Activated T-cell treated with anti-CD3 and anti-CD28 coated beads, Interleukin-2, amount 50 U/mL, for 4 hours (primary cell): ENCODE results near the gene OR14I1. TPM values are rescaled to one million over a fixed set of nuclear protein-coding genes. Genes with fewer than 3 reads are reported as not detected.

Source experiments
- ATAC-seq, 2 donors: fragments of 200-7000 bp; cut with Tn5 transposase; one replicate each; pipeline ENCODE4 v1.10.0; 2021
- DNase-seq: peaks from one replicate; pipeline ENCODE4 v3.0.0-alpha.2; 2020
- H3K27me3 Mint-ChIP-seq: one replicate; pipeline ENCODE4 v1.8.0; 2021; ENCODE audit warnings: low read depth, mixed read lengths
- H3K36me3 Mint-ChIP-seq: one replicate; pipeline ENCODE4 v1.8.0; 2022; ENCODE audit warnings: mixed read lengths; ENCODE audit not compliant: insufficient read depth
- H3K4me1 Mint-ChIP-seq: one replicate; pipeline ENCODE4 v1.8.0; 2021; ENCODE audit warnings: low read depth, mixed read lengths
- H3K4me3 Mint-ChIP-seq: one replicate; pipeline ENCODE4 v1.8.0; 2021; ENCODE audit warnings: mild to moderate bottlenecking, moderate library complexity, mixed read lengths
- H3K9me3 Mint-ChIP-seq: one replicate; pipeline ENCODE4 v1.8.0; 2021; ENCODE audit warnings: mixed read lengths
- total RNA-seq, 3 donors: library from RNA; stranded (reverse); gene quantifications; one replicate each; pipeline ENCODE4 v1.2.1, GENCODE V29; 2021

Gene OR14I1
- not detected for total RNA-seq

DNA sequence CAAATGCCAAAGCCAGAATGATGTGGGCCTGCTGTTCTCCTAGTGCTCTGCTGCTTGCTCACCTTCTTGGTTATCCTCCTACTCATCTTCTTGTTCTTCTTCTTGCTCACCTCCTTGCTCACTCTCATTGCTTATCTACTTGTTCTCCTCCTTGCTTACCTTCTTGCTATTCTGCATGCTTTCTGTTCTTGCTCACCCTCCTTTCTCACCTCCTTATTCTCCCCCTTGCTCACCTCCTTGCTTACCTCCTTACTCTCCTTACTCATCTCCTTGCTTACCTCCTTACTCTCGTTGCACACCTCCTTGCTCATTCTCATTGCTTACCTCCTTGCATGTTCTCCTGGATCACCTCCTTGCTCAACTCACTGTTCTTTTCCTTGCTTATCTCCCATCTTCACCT lies at the start of gene OR14I1:
Gene OR14I1 (minus strand): TSS at position 53 of the 400 bp plus-strand sequence.
- Mint-ChIP-seq H3K9me3 (no peaks in the 10 kb centered on the region), H3K27me3 (peaks cover 13% of the 10 kb centered on the region), H3K4me1 (no peaks in the 10 kb centered on the region), H3K4me3 (no peak within 1 kb of the TSS), H3K36me3 (no peaks in the 10 kb centered on the region)
- DNase-seq, result no peak
- ATAC-seq, result no peak

DNA sequence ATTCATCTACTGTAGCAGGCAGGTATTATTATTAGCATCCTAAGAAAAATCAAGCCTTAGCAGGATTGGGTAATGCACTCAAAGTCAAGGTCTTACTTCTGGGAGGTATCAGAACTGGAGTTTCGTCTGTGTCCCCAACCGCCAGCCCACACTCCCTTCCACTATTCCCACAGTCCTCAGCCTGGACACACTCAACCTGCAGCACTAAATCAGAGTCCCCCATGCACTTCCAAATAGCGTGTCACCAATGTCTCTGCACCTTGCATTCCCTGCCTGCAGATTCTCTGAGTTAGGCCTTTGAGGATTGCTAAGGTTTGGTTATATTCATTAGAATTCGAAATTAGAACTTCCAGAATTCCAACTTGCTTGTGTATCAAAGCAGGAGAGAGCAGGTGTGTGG lies 49.1 kb upstream of the OR14I1 start:
- Mint-ChIP-seq H3K27me3 (no peaks in the 10 kb centered on the region), H3K4me1 (peaks cover 14% of the 10 kb centered on the region), H3K4me3 (no peak overlapping the region), H3K36me3 (no peaks in the 10 kb centered on the region), H3K9me3 (no peaks in the 10 kb centered on the region)
- ATAC-seq (no peak), DNase-seq (no peak)

DNA sequence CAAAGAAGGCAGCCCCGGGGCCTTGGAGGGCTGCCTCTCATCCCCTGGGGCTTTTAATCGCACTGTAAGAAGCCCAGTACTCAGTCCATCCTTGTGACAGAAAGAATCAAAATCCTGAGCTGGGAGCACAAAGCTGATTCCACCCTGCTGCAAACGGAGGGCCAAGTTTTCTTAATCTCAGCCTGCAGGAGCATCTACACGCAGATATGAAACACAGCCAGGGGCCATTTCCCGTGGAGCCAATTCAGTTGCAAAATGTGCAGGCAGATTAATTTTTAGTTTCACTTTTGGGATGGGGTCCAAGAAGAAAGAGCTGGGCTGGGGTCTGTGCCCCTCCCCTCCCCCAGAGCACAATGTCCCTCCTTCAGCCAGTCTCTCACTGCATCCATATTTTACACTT lies 48.6 kb upstream of the OR14I1 start:
- H3K9me3 Mint-ChIP-seq, result no peaks in the 10 kb centered on the region
- H3K27me3 Mint-ChIP-seq, result no peaks in the 10 kb centered on the region
- ATAC-seq (no peak), DNase-seq (no peak)
- peaks cover 14% of the 10 kb centered on the region for H3K4me1 Mint-ChIP-seq
- H3K4me3 Mint-ChIP-seq, result no peak overlapping the region
- H3K36me3 Mint-ChIP-seq, result no peaks in the 10 kb centered on the region

DNA sequence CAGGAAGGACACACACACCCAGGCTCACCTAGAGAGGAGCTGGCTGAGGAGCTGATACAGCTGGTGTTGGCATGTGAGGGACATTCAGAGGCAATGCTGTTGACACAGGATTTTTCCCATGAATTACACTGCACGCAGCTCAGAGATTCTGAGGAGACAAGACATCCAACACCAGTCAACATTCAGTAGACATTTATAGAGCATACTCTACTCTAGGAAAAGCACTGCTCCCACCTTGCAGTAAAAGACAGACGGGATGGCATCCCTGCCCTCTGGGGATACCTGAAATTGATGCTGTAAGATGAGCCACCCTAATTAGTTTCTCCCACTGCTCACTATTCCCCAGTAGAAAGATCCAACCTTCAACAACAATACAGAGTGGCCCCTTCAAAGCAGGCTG lies 47.9 kb upstream of the OR14I1 start:
- Mint-ChIP-seq H3K4me1 (peaks cover 14% of the 10 kb centered on the region), H3K9me3 (no peaks in the 10 kb centered on the region), H3K27me3 (no peaks in the 10 kb centered on the region), H3K36me3 (no peaks in the 10 kb centered on the region), H3K4me3 (no peak overlapping the region)
- no peak for DNase-seq
- ATAC-seq, result no peak

DNA sequence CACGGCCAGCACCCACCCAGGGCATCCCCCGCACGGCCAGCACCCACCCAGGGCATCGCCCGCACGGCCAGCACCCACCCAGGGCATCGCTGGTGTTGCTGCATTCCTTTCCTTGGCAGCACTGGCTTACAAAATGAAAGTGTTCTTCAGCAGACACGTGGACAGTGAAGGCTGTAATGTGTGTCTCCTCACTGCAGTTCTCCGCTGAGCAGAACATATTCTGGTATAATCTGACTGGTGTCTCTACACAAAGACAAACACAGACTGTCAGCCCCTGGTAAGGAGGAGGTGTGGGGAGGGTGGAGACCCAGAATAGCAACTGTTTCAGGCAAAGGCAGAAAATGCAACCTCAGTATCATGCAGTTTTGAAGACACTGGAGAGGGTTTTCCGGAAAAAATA lies 45.6 kb upstream of the OR14I1 start:
- Mint-ChIP-seq H3K4me1 (peaks cover 14% of the 10 kb centered on the region), H3K27me3 (no peaks in the 10 kb centered on the region), H3K9me3 (no peaks in the 10 kb centered on the region), H3K4me3 (no peak overlapping the region), H3K36me3 (no peaks in the 10 kb centered on the region)
- no peak for ATAC-seq
- no peak for DNase-seq

- Mint-ChIP-seq H3K27me3 (peaks cover 14% of the 10 kb centered on the region), H3K36me3 (no peaks in the 10 kb centered on the region), H3K9me3 (no peaks in the 10 kb centered on the region), H3K4me3 (no peak overlapping the region), H3K4me1 (no peaks in the 10 kb centered on the region)
- DNase-seq (no peak), ATAC-seq (no peak)
Measured at GRCh38 chr1:248740876-248741275, 38.3 kb upstream of the OR14I1 start.

- no peaks in the 10 kb centered on the region for H3K4me1 Mint-ChIP-seq
- ATAC-seq (no peak), DNase-seq (no peak)
- H3K27me3 Mint-ChIP-seq, result peaks cover 16% of the 10 kb centered on the region
- no peaks in the 10 kb centered on the region for H3K36me3 Mint-ChIP-seq
- peaks cover 3% of the 10 kb centered on the region for H3K9me3 Mint-ChIP-seq
- H3K4me3 Mint-ChIP-seq, result no peak overlapping the region
Measured at GRCh38 chr1:248739572-248740205, 37.1 kb upstream of the OR14I1 start.

- peaks cover 19% of the 10 kb centered on the region for H3K27me3 Mint-ChIP-seq
- H3K9me3 Mint-ChIP-seq, result peaks cover 3% of the 10 kb centered on the region
- H3K4me3 Mint-ChIP-seq, result no peak overlapping the region
- H3K36me3 Mint-ChIP-seq, result no peaks in the 10 kb centered on the region
- DNase-seq (no peak), ATAC-seq (no peak)
- no peaks in the 10 kb centered on the region for H3K4me1 Mint-ChIP-seq
Measured at GRCh38 chr1:248737457-248737856, 34.9 kb upstream of the OR14I1 start.

DNA sequence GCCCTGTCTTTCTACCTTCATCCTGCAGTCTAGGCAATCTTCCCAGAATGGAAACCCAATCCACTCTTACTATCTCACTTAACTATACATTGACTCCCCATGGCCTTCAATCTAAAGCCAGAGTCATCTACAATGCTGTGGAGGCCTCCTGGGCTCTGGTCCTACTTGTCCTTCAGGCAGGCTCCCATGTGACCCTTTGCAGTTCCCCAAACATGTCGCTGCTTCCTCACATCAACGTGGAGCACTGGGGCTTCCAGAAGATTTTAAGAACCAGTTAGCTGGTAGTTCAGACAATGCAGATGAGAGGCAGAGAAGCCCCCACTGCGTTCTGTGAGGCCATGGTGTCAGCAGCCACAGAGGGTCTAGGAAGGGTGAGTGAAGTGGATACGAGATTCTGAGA lies 34.4 kb upstream of the OR14I1 start:
- peaks cover 3% of the 10 kb centered on the region for H3K9me3 Mint-ChIP-seq
- H3K27me3 Mint-ChIP-seq, result peaks cover 18% of the 10 kb centered on the region
- no peak for ATAC-seq
- H3K4me1 Mint-ChIP-seq, result no peaks in the 10 kb centered on the region
- no peak for DNase-seq
- H3K36me3 Mint-ChIP-seq, result no peaks in the 10 kb centered on the region
- H3K4me3 Mint-ChIP-seq, result no peak overlapping the region

GRCh38 chr1:248733566-248733965 lies 31.0 kb upstream of the OR14I1 start:
- H3K4me1 Mint-ChIP-seq, result no peaks in the 10 kb centered on the region
- H3K36me3 Mint-ChIP-seq, result no peaks in the 10 kb centered on the region
- no peak overlapping the region for H3K4me3 Mint-ChIP-seq
- H3K9me3 Mint-ChIP-seq, result peaks cover 3% of the 10 kb centered on the region
- DNase-seq (no peak), ATAC-seq (no peak)
- H3K27me3 Mint-ChIP-seq, result peaks cover 12% of the 10 kb centered on the region

DNA sequence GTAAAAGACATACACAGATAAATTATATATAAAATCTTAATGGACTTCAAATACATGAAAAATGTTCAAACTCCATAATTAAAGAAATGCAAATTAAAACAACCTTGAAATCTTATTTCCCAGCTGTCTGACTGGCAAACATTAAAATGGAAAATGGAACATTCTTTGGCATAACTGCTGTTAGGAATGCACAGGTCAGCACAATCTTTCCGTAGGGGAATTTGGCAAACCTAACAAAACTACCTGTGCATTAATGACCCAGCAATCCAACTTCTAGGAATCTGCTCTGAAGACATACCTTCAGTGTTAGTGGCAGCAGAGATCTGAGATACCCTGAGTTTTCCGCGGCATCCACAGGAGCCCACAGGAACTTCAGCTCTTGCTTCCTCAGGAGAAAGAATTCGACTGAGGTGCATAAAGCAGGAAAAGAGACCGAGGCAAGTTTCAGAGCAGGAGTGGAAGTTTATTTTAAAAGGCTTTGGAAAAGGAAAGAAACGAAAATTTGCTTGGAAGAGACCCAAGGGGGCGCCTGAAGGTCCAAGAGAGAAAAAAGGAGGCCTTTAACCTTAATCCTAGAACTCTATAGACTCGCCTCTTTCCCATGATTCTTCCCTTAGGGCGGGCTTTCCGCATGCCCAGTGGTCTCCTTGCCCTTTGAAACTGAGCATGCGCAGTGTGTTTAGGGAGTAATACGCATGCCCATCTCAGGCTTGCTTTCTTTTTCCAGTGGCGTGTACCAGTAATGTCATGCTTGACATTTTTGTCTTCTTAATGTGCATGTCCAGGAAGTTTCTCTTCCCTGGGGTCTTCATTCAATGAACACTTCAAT lies 28.2 kb upstream of the OR14I1 start:
- DNase-seq (no peak), ATAC-seq (no peak)
- no peak overlapping the region for H3K4me3 Mint-ChIP-seq
- peaks cover 3% of the 10 kb centered on the region for H3K9me3 Mint-ChIP-seq
- no peaks in the 10 kb centered on the region for H3K4me1 Mint-ChIP-seq
- H3K27me3 Mint-ChIP-seq, result peaks cover 5% of the 10 kb centered on the region
- no peaks in the 10 kb centered on the region for H3K36me3 Mint-ChIP-seq

- DNase-seq (no peak), ATAC-seq (no peak)
- peaks cover 19% of the 10 kb centered on the region for H3K27me3 Mint-ChIP-seq
- H3K9me3 Mint-ChIP-seq, result peaks cover 11% of the 10 kb centered on the region
- no peaks in the 10 kb centered on the region for H3K4me1 Mint-ChIP-seq
- H3K4me3 Mint-ChIP-seq, result no peak overlapping the region
- no peaks in the 10 kb centered on the region for H3K36me3 Mint-ChIP-seq
Measured at GRCh38 chr1:248714248-248714647, 11.7 kb upstream of the OR14I1 start.

- H3K4me1 Mint-ChIP-seq, result no peaks in the 10 kb centered on the region
Measured at GRCh38 chr1:248710305-248710900, 7.8 kb upstream of the OR14I1 start.

DNA sequence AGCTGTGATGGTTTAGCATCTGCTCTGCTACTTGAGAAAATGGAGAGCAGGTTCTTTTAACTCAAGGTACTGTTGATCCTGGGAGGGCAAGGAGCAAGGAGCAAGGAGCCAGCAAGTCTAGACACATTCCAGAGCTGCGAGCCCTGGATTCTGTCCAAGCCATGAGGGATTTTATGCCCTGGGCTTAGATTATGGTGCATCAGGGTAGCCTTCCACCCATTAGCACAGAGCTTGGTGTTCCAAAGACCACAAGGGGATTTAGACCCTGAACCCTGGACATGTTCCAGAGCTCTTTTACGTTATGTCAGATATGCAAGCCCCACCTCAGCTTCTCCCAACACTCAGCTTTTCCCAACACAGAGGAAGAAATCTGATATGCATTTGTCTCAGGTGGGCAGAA lies 2.0 kb upstream of the OR14I1 start:
- no peaks in the 10 kb centered on the region for H3K4me1 Mint-ChIP-seq
- no peaks in the 10 kb centered on the region for H3K36me3 Mint-ChIP-seq
- no peak overlapping the region for H3K4me3 Mint-ChIP-seq
- H3K9me3 Mint-ChIP-seq, result no peaks in the 10 kb centered on the region
- H3K27me3 Mint-ChIP-seq, result peaks cover 22% of the 10 kb centered on the region
- ATAC-seq (no peak), DNase-seq (no peak)

More at GRCh38 chr1:248710305-248710900, 7.8 kb upstream of the OR14I1 start:
- peaks cover 31% of the 10 kb centered on the region for H3K27me3 Mint-ChIP-seq
- ATAC-seq (no peak), DNase-seq (no peak)
- H3K9me3 Mint-ChIP-seq, result peaks cover 11% of the 10 kb centered on the region
- no peak overlapping the region for H3K4me3 Mint-ChIP-seq
- no peaks in the 10 kb centered on the region for H3K36me3 Mint-ChIP-seq

GRCh38 chr1:248703674-248704073 lies 1.1 kb upstream of the OR14I1 start:
- H3K27me3 Mint-ChIP-seq, result peaks cover 19% of the 10 kb centered on the region
- DNase-seq (no peak), ATAC-seq (no peak)
- H3K9me3 Mint-ChIP-seq, result no peaks in the 10 kb centered on the region
- H3K4me3 Mint-ChIP-seq, result no peak overlapping the region
- no peaks in the 10 kb centered on the region for H3K4me1 Mint-ChIP-seq
- no peaks in the 10 kb centered on the region for H3K36me3 Mint-ChIP-seq
